ENCODE data around the gene LRRC9.

Gene LRRC9

GRCh38 chr14:60067882-60068281 lies 147.9 kb downstream of the LRRC9 start (continued):
- TF ChIP-seq ZNF280D (tag by site-specific recombination; IDR thresholded peaks at IDR 0.05) (no peak), KLF9 (tag by site-specific recombination; IDR thresholded peaks at IDR 0.05; ENCODE audit: low read depth) (no peak), ZNF157 (tag by site-specific recombination; IDR thresholded peaks at IDR 0.05) (no peak), ZSCAN4 (tag by site-specific recombination; IDR thresholded peaks at IDR 0.05) (no peak), ZNF2 (tag by site-specific recombination; IDR thresholded peaks at IDR 0.05) (no peak), ZNF571 (tag by site-specific recombination; IDR thresholded peaks at IDR 0.05) (no peak)

- no peaks in the 10 kb centered on the region for H3K36me3 ChIP-seq (ENCODE audit: control insufficient read depth in 2 of 2, insufficient read depth in 1 of 2, low read length in 2 of 2)
- CTCF ChIA-PET = interaction anchor here (1.4 to 1.9 kb wide), 2 partner anchors 15 to 17 kb away, joined by 3 to 9 read pairs; no protein-coding TSS in a partner anchor
- no peaks in the 10 kb centered on the region for H3K4me1 ChIP-seq (ENCODE audit: control insufficient read depth, insufficient read depth, low read length)
- TF ChIP-seq ZNF221 (tag by site-specific recombination; IDR thresholded peaks at IDR 0.05; ENCODE audit: borderline replicate concordance) (no peak), KLF7 (tag by site-specific recombination; IDR thresholded peaks at IDR 0.05; ENCODE audit: borderline replicate concordance) (no peak), ZNF146 (tag by site-specific recombination; IDR thresholded peaks at IDR 0.05) (no peak), AEBP2 (tag by site-specific recombination; IDR thresholded peaks at IDR 0.05; ENCODE audit: borderline replicate concordance) (no peak), ZNF626 (tag by site-specific recombination; IDR thresholded peaks at IDR 0.05) (no peak), CTCF (tag by site-specific recombination; IDR thresholded peaks at IDR 0.05) (no peak), ZIC2 (tag by site-specific recombination; IDR thresholded peaks at IDR 0.05) (no peak), ZBTB48 (tag by site-specific recombination; IDR thresholded peaks at IDR 0.05) (no peak), ZBTB21 (tag by site-specific recombination; IDR thresholded peaks at IDR 0.05) (no peak), PRDM6 (tag by site-specific recombination; IDR thresholded peaks at IDR 0.05) (no peak), GFI1B (tag by site-specific recombination; IDR thresholded peaks at IDR 0.05) (no peak)
- no peak overlapping the region for H3K27ac ChIP-seq (ENCODE audit: extremely low read depth, low read depth, low read length)
- no peaks in the 10 kb centered on the region for H3K9me3 ChIP-seq (ENCODE audit: control insufficient read depth, insufficient read depth, low read depth, low read length)
- POLR2A ChIA-PET = no interaction called here
- H3K4me3 ChIP-seq (ENCODE audit: low read depth, low read length) = no peak overlapping the region
Measured at GRCh38 chr14:60079723-60080122, 159.8 kb downstream of the LRRC9 start.
